SK-N-MC (cell line): ENCODE data around the gene REG3A.

Experiments
- EZH2 ChIP-seq: fragments of 200-600 bp; sonication (generic); IDR thresholded peaks from one replicate; pipeline ENCODE4 v1.6.1; 2017; ENCODE audit warnings: antibody characterized with exemption
- FOXP2 ChIP-seq: optimal IDR thresholded peaks from 2 replicates; pipeline ENCODE3; 2011; ENCODE audit warnings: mild to moderate bottlenecking, moderate library complexity; ENCODE audit not compliant: insufficient read depth; ENCODE audit errors: extremely low read length, control extremely low read depth
- POLR2AphosphoS5 ChIP-seq: IDR thresholded peaks from 2 replicates; pipeline ENCODE4 v1.6.1; 2012; ENCODE audit warnings: mild to moderate bottlenecking, low read depth, low read length, borderline replicate concordance

- TF ChIP-seq EZH2, result no peak
- TF ChIP-seq POLR2AphosphoS5, result no peak
- no peak for TF ChIP-seq FOXP2
Observed at GRCh38 chr2:79189465-79189864, 29.9 kb upstream of the REG3A start.
